B cell (primary cell): ENCODE results near the gene ADRA2C. TPM values are rescaled to one million over a fixed set of nuclear protein-coding genes. Genes with fewer than 3 reads are reported as not detected.

Experiments
- ATAC-seq: fragments of 200-7000 bp; cut with Tn5 transposase; one replicate; pipeline ENCODE4 v1.10.0; 2021; ENCODE audit warnings: low read depth, mild to moderate bottlenecking, moderate number of reproducible peaks, moderate library complexity
- CTCF ChIA-PET: fragments of 350-600 bp; sonication (Branson Sonifier 250); formaldehyde crosslinking; loops from one replicate; lab custom pipeline; 2021; ENCODE audit warnings: antibody characterized with exemption, inconsistent platforms; lab: Charles Lee
- POLR2A ChIA-PET: fragments of 350-600 bp; sonication (Branson Sonifier 250); formaldehyde crosslinking; loops from one replicate; lab custom pipeline; 2021; ENCODE audit warnings: antibody characterized with exemption; lab: Charles Lee
- DNase-seq: peaks from one replicate; pipeline ENCODE4 v3.0.0; 2013
- H2AFZ ChIP-seq: 2 replicates; pipeline ENCODE4 v1.6.1; 2012; ENCODE audit warnings: mild to moderate bottlenecking, low read depth, low read length; ENCODE audit not compliant: insufficient read depth, poor library complexity, severe bottlenecking
- H3K27ac ChIP-seq, 2 donors: 1 replicate in 1 of 2; 2 replicates in 1 of 2; pipeline ENCODE4 v1.5.1; 2012 to 2013; ENCODE audit warnings: low read length in 2 of 2, mild to moderate bottlenecking in 2 of 2, moderate library complexity in 1 of 2
- H3K27me3 ChIP-seq, 4 experiments: fragments of 200-600 bp in 1 of 4; sonication (generic) in 1 of 4; replicated peaks in 1 of 4; 1 replicate in 2 of 4; 2 replicates in 2 of 4; pipeline versions ENCODE4 v1.6.1 to v1.7.0; 2013 to 2016; ENCODE audit warnings: low read length in 3 of 4, mild to moderate bottlenecking in 2 of 4, mixed read lengths in 1 of 4, moderate library complexity in 1 of 4; ENCODE audit not compliant: insufficient read depth in 4 of 4, control insufficient read depth in 3 of 4; ENCODE audit errors: control extremely low read depth in 1 of 4
- H3K36me3 ChIP-seq, 2 experiments: replicated peaks in 1 of 2; 1 replicate in 1 of 2; 2 replicates in 1 of 2; pipeline versions ENCODE4 v1.6.1 to v1.7.1; 2013; ENCODE audit warnings: low read length in 1 of 2; ENCODE audit not compliant: insufficient read depth in 2 of 2, control insufficient read depth in 1 of 2; ENCODE audit errors: control extremely low read depth in 1 of 2, extremely low read depth in 1 of 2
- H3K4me1 ChIP-seq, 2 donors: fragments of 200-600 bp in 1 of 2; sonication (generic) in 1 of 2; 1 replicate in 1 of 2; 2 replicates in 1 of 2; pipeline versions ENCODE4 v1.5.1 to v1.6.1; 2013 to 2017; ENCODE audit warnings: low read length in 2 of 2; ENCODE audit not compliant: control insufficient read depth in 2 of 2, insufficient read depth in 2 of 2
- H3K4me2 ChIP-seq: replicated peaks from 2 replicates; pipeline ENCODE3; 2012; ENCODE audit warnings: mild to moderate bottlenecking, low read depth, low read length; ENCODE audit not compliant: poor library complexity, severe bottlenecking
- H3K4me3 ChIP-seq, 5 experiments: fragments of 200-600 bp in 1 of 5; sonication (generic) in 1 of 5; 1 replicate in 3 of 5; 2 replicates in 2 of 5; pipeline versions ENCODE4 v1.5.1 to v1.7.0; 2011 to 2016; ENCODE audit warnings: low read length in 4 of 5, mild to moderate bottlenecking in 4 of 5, low read depth in 2 of 5, control low read depth in 1 of 5, moderate library complexity in 1 of 5; ENCODE audit not compliant: insufficient read depth in 1 of 5; ENCODE audit errors: control extremely low read depth in 1 of 5, extremely low read depth in 1 of 5
- H3K79me2 ChIP-seq: fragments of 200-600 bp; sonication (generic); one replicate; pipeline ENCODE4 v1.6.0; 2016; ENCODE audit warnings: low read length; ENCODE audit not compliant: control insufficient read depth, insufficient read depth
- H3K9ac ChIP-seq: fragments of 200-600 bp; sonication (generic); 2 replicates; pipeline ENCODE4 v1.6.1; 2017; ENCODE audit warnings: mild to moderate bottlenecking, low read length, moderate library complexity
- H3K9me3 ChIP-seq, 3 donors: one replicate each; pipeline versions ENCODE4 v1.6.1 to v1.7.1; 2013; ENCODE audit warnings: low read length in 2 of 3; ENCODE audit not compliant: control insufficient read depth in 2 of 3, insufficient read depth in 1 of 3; ENCODE audit errors: control extremely low read depth in 1 of 3
- H4K20me1 ChIP-seq: 2 replicates; pipeline ENCODE4 v1.6.0; 2012; ENCODE audit warnings: mild to moderate bottlenecking, low read length; ENCODE audit not compliant: insufficient read depth, control insufficient read depth, poor library complexity, severe bottlenecking
- H3K27ac Mint-ChIP-seq: one replicate; pipeline ENCODE4 v1.8.0; 2021; ENCODE audit warnings: mixed read lengths
- H3K27me3 Mint-ChIP-seq: one replicate; pipeline ENCODE4 v1.8.0; 2021; ENCODE audit warnings: mixed read lengths
- H3K4me1 Mint-ChIP-seq: one replicate; pipeline ENCODE4 v1.8.0; 2021; ENCODE audit warnings: mixed read lengths
- H3K4me3 Mint-ChIP-seq: one replicate; pipeline ENCODE4 v1.8.0; 2021; ENCODE audit warnings: mixed read lengths
- H3K9me3 Mint-ChIP-seq: one replicate; pipeline ENCODE4 v1.8.0; 2022; ENCODE audit warnings: mixed read lengths; ENCODE audit not compliant: insufficient read depth
- CTCF ChIP-seq: fragments of 200-600 bp; IDR thresholded peaks from one replicate; pipeline ENCODE4 v1.8.0; 2022; ENCODE audit warnings: antibody characterized with exemption, mild to moderate bottlenecking
- EZH2 ChIP-seq: IDR thresholded peaks from 2 replicates; pipeline ENCODE4 v1.6.1; 2012; ENCODE audit warnings: borderline replicate concordance, low read depth, mild to moderate bottlenecking, moderate library complexity, low read length; ENCODE audit not compliant: insufficient read depth, poor library complexity, severe bottlenecking
- WGBS: methylation state at CpG from one replicate; pipeline ENCODE4 v1.1.5; 2013; ENCODE audit warnings: missing lambda C conversion rate; ENCODE audit not compliant: insufficient coverage; 5-methylcytosine and 5-hydroxymethylcytosine counted together
- intact Hi-C: fragments of 100-400 bp; cut with micrococcal nuclease; formaldehyde crosslinking; loops from one replicate; pipeline ENCODE4 v1.10.0; 2022
- polyA plus RNA-seq: library from polyadenylated mRNA; depleted of rRNA; stranded (reverse); fragments of >200 nt; gene quantifications from 2 replicates; pipeline ENCODE4 v1.2.3, GENCODE V29; 2012
- total RNA-seq, 2 donors: library from RNA; stranded (reverse); fragments of 120-200 nt in 1 of 2; gene quantifications; 1 replicate in 1 of 2; 2 replicates in 1 of 2; pipeline versions ENCODE4 v1.2.3 to v1.2.4, GENCODE V29; 2013 to 2022

The ADRA2C gene
- total and polyA plus RNA-seq, 2 donors (not counting 1 experiment from before 2014, with no cell fraction given), result not detected

GRCh38 chr4:3770323-3771163 lies 4.4 kb downstream of the ADRA2C start:
- ChIA-PET POLR2A (no interaction called here), CTCF (no interaction called here)
- no peak overlapping the region for H3K9ac ChIP-seq
- ATAC-seq (no peak), DNase-seq (no peak)
- Mint-ChIP-seq H3K27ac (no peak overlapping the region), H3K9me3 (no peaks in the 10 kb centered on the region), H3K4me3 (no peak overlapping the region), H3K4me1 (peaks cover 6% of the 10 kb centered on the region), H3K27me3 (peaks cover 21% of the 10 kb centered on the region)
- no peaks in the 10 kb centered on the region for H4K20me1 ChIP-seq
- H2AFZ ChIP-seq, result no peak overlapping the region
- H3K27ac ChIP-seq, result no peak overlapping the region
- H3K36me3 ChIP-seq, result no peaks in the 10 kb centered on the region
- peaks cover 0 to 19% (median 0%) of the 10 kb centered on the region in 4 experiments for H3K27me3 ChIP-seq
- no peak overlapping the region for H3K4me3 ChIP-seq
- 63% methylated on average over 13 of the region's 13 CpGs for WGBS
- H3K79me2 ChIP-seq, result no peaks in the 10 kb centered on the region
- peaks cover 0 to 10% (median 0%) of the 10 kb centered on the region in 3 donors for H3K9me3 ChIP-seq
- no peak for TF ChIP-seq CTCF
- no peak for TF ChIP-seq EZH2
- intact Hi-C loops, result no loop called here
- no peak overlapping the region for H3K4me2 ChIP-seq
- no peaks in the 10 kb centered on the region for H3K4me1 ChIP-seq

GRCh38 chr4:3771164-3771809 lies 5.1 kb downstream of the ADRA2C start:
- ChIA-PET CTCF (no interaction called here), POLR2A (no interaction called here)
- H3K27ac Mint-ChIP-seq, result no peak overlapping the region
- no peak overlapping the region for H3K4me2 ChIP-seq
- peaks cover 0 to 10% (median 0%) of the 10 kb centered on the region in 3 donors for H3K9me3 ChIP-seq
- H3K27me3 ChIP-seq, result peaks cover 0 to 19% (median 0%) of the 10 kb centered on the region in 4 experiments
- peaks cover 6% of the 10 kb centered on the region for H3K4me1 Mint-ChIP-seq
- peaks cover 21% of the 10 kb centered on the region for H3K27me3 Mint-ChIP-seq
- ATAC-seq (no peak), DNase-seq (no peak)
- no peaks in the 10 kb centered on the region for H3K36me3 ChIP-seq
- H3K9me3 Mint-ChIP-seq, result no peaks in the 10 kb centered on the region
- 70% methylated on average over 18 of the region's 20 CpGs for WGBS
- no peak overlapping the region for H3K27ac ChIP-seq
- H3K4me3 ChIP-seq, result no peak overlapping the region
- H4K20me1 ChIP-seq, result no peaks in the 10 kb centered on the region
- TF ChIP-seq EZH2, result no peak
- TF ChIP-seq CTCF, result no peak
- H3K4me3 Mint-ChIP-seq, result no peak overlapping the region
- no peak overlapping the region for H3K9ac ChIP-seq
- H2AFZ ChIP-seq, result no peak overlapping the region
- H3K4me1 ChIP-seq, result no peaks in the 10 kb centered on the region
- intact Hi-C loops, result no loop called here
- H3K79me2 ChIP-seq, result no peaks in the 10 kb centered on the region
